Measurements from ENCODE around the gene ZMYND8. TPM values are rescaled to one million over a fixed set of nuclear protein-coding genes. Genes with fewer than 3 reads are reported as not detected.

The ZMYND8 gene
- total and polyA plus RNA-seq, 2 donors (not counting 3 experiments of a cell fraction or from before 2014, with no cell fraction given) = 30.6 to 75.2 TPM

DNA sequence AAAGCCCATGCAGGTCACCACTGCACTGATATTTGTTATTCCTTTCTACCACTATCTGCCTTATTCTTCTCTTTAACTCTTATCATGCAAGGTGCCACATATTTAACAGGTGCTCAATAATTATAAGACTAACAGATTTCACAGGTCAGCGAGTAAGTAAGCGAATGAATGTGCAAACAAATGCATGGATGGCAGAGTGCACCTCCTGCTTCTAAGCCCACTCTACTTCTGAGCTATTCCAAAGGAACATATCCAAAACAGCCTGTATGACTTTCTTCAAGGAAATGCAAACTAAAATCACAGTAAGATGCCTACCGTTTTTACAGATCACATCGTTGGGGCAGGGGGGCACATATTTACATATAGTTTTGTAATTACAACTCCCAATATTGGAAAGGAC, 71.3 kb downstream of the ZMYND8 start:
- Histone ChIP-seq H3K27me3 (ENCODE audit: control insufficient read depth in 2 of 2, insufficient read depth in 2 of 2, low read length in 2 of 2) (no peaks in the 10 kb centered on the region), H3K9me3 (replicated peaks; ENCODE audit: control insufficient read depth, insufficient read depth, low read length) (no peaks in the 10 kb centered on the region), H2AFZ (ENCODE audit: low read depth, low read length) (no peak overlapping the region), H3K36me3 (ENCODE audit: control insufficient read depth in 2 of 2, extremely low read depth in 1 of 2, insufficient read depth in 2 of 2, low read length in 2 of 2) (peaks cover 33 to 49% of the 10 kb centered on the region in 2 experiments), H3K27ac (ENCODE audit: insufficient read depth, low read depth, low read length) (no peak overlapping the region), H3K4me1 (ENCODE audit: control insufficient read depth, extremely low read depth, insufficient read depth, low read length) (no peaks in the 10 kb centered on the region), H3K79me2 (ENCODE audit: control insufficient read depth, insufficient read depth, low read length) (peaks cover 9% of the 10 kb centered on the region), H4K20me1 (replicated peaks; ENCODE audit: control insufficient read depth, extremely low read depth, insufficient read depth, low read length) (peaks cover under 1% of the 10 kb centered on the region), H3K4me3 (replicated peaks in 1 of 3; ENCODE audit: insufficient read depth in 1 of 3, low read depth in 1 of 3, low read length in 3 of 3) (no peak overlapping the region), H3K9me1 (replicated peaks; ENCODE audit: control insufficient read depth, extremely low read depth, insufficient read depth, low read length) (no peaks in the 10 kb centered on the region), H3K9ac (replicated peaks; ENCODE audit: extremely low read depth, insufficient read depth, low read length) (no peak overlapping the region), H3K4me2 (ENCODE audit: insufficient read depth, low read length) (no peak overlapping the region)
- DNase-seq (ENCODE audit: low read depth, low spot score) (no peak), FAIRE-seq (no peak)
- dilution Hi-C loops (cut with MboI; ENCODE audit: extremely low pct_ligation_motif_present, low sequenced_read_pairs) = no loop called here
- ChIA-PET CTCF (interaction anchor here (1.0 to 9.2 kb wide), 3 partner anchors 12 to 98 kb away, joined by 3 to 110 read pairs (median 5); no protein-coding TSS in a partner anchor), POLR2A (no interaction called here)
- no TSS peak for BruUV-seq (replicated peaks)
- TF ChIP-seq FOS (IDR thresholded peaks at IDR 0.05; ENCODE audit: borderline replicate concordance, insufficient read depth, low read length) = no peak
- TF ChIP-seq, protein P1, sequence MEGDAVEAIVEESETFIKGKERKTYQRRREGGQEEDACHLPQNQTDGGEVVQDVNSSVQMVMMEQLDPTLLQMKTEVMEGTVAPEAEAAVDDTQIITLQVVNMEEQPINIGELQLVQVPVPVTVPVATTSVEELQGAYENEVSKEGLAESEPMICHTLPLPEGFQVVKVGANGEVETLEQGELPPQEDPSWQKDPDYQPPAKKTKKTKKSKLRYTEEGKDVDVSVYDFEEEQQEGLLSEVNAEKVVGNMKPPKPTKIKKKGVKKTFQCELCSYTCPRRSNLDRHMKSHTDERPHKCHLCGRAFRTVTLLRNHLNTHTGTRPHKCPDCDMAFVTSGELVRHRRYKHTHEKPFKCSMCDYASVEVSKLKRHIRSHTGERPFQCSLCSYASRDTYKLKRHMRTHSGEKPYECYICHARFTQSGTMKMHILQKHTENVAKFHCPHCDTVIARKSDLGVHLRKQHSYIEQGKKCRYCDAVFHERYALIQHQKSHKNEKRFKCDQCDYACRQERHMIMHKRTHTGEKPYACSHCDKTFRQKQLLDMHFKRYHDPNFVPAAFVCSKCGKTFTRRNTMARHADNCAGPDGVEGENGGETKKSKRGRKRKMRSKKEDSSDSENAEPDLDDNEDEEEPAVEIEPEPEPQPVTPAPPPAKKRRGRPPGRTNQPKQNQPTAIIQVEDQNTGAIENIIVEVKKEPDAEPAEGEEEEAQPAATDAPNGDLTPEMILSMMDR (IDR thresholded peaks at IDR 0.05; ENCODE audit: extremely low read depth in 1 of 2, insufficient read depth in 1 of 2, low read depth in 1 of 2, low read length in 2 of 2) = no peak
- TF ChIP-seq EZH2 (IDR thresholded peaks at IDR 0.05; ENCODE audit: borderline replicate concordance, low read depth, low read length, severe bottlenecking) = no peak
- TF ChIP-seq POLR2A (IDR thresholded peaks at IDR 0.05; ENCODE audit: low read depth, low read length) = no peak
- TF ChIP-seq POLR2AphosphoS5 (IDR thresholded peaks at IDR 0.05; ENCODE audit: insufficient read depth, low read depth, low read length) = no peak
- no peak for TF ChIP-seq JUN (IDR thresholded peaks at IDR 0.05; ENCODE audit: borderline replicate concordance, insufficient read depth, insufficient read length, low read depth)
- intact Hi-C loops (cut with micrococcal nuclease) = no loop called here

DNA sequence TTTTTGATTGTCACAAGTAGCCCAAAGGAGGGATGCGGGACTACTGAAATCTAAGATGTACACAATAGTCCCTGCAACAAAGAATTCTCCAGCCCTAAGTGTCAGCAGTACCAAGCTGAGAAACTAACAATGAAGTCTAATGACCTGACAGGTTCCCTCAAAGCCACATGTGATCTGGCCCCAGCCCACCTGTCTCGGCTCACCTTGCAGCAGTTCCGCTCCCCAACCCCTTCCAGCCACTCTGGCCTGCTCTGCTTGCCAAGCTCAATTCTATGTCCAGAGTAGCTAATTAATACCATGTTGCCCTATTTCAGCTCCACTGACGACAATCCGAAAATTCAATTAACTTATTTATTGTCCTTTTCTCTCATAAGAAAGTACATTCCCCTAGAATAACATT, 72.1 kb downstream of the ZMYND8 start:
- H3K79me2 ChIP-seq (ENCODE audit: control insufficient read depth, insufficient read depth, low read length) = peaks cover 8% of the 10 kb centered on the region
- dilution Hi-C loops (cut with MboI; ENCODE audit: extremely low pct_ligation_motif_present, low sequenced_read_pairs) (no loop called here), intact Hi-C loops (cut with micrococcal nuclease) (no loop called here)
- no peak overlapping the region for H3K4me3 ChIP-seq (replicated peaks in 1 of 3; ENCODE audit: insufficient read depth in 1 of 3, low read depth in 1 of 3, low read length in 3 of 3)
- no peak for DNase-seq (ENCODE audit: low read depth, low spot score)
- no peaks in the 10 kb centered on the region for H4K20me1 ChIP-seq (replicated peaks; ENCODE audit: control insufficient read depth, extremely low read depth, insufficient read depth, low read length)
- no peaks in the 10 kb centered on the region for H3K4me1 ChIP-seq (ENCODE audit: control insufficient read depth, extremely low read depth, insufficient read depth, low read length)
- no peak for FAIRE-seq
- no peaks in the 10 kb centered on the region for H3K9me3 ChIP-seq (replicated peaks; ENCODE audit: control insufficient read depth, insufficient read depth, low read length)
- ChIA-PET POLR2A (no interaction called here), CTCF (interaction anchor here (1.0 to 9.2 kb wide), 3 partner anchors 11 to 99 kb away, joined by 3 to 110 read pairs (median 5); no protein-coding TSS in a partner anchor)
- H3K9ac ChIP-seq (replicated peaks; ENCODE audit: extremely low read depth, insufficient read depth, low read length) = no peak overlapping the region
- H3K9me1 ChIP-seq (replicated peaks; ENCODE audit: control insufficient read depth, extremely low read depth, insufficient read depth, low read length) = no peaks in the 10 kb centered on the region
- no peak overlapping the region for H3K27ac ChIP-seq (ENCODE audit: insufficient read depth, low read depth, low read length)
- H2AFZ ChIP-seq (ENCODE audit: low read depth, low read length) = no peak overlapping the region
- no TSS peak for BruUV-seq (replicated peaks)
- no peak overlapping the region for H3K4me2 ChIP-seq (ENCODE audit: insufficient read depth, low read length)
- H3K27me3 ChIP-seq (ENCODE audit: control insufficient read depth in 2 of 2, insufficient read depth in 2 of 2, low read length in 2 of 2) = no peaks in the 10 kb centered on the region
- TF ChIP-seq FOS (IDR thresholded peaks at IDR 0.05; ENCODE audit: borderline replicate concordance, insufficient read depth, low read length) = no peak
- TF ChIP-seq, protein P1 (IDR thresholded peaks at IDR 0.05; ENCODE audit: extremely low read depth in 1 of 2, insufficient read depth in 1 of 2, low read depth in 1 of 2, low read length in 2 of 2) = no peak
- no peak for TF ChIP-seq GATA2 (IDR thresholded peaks at IDR 0.05; ENCODE audit: insufficient read depth, insufficient read length, low read depth, low read length)
- TF ChIP-seq MYC (IDR thresholded peaks at IDR 0.05; ENCODE audit: low read depth, low read length) = no peak
- TF ChIP-seq EZH2 (IDR thresholded peaks at IDR 0.05; ENCODE audit: borderline replicate concordance, low read depth, low read length, severe bottlenecking) = no peak
- TF ChIP-seq POLR2A (IDR thresholded peaks at IDR 0.05; ENCODE audit: low read depth, low read length) = no peak
- H3K36me3 ChIP-seq (ENCODE audit: control insufficient read depth in 2 of 2, extremely low read depth in 1 of 2, insufficient read depth in 2 of 2, low read length in 2 of 2) = peaks cover 28 to 50% of the 10 kb centered on the region in 2 experiments

All from endothelial cell of umbilical vein (primary cell).